Endodermal cell (in vitro differentiated cells): Measurements from ENCODE around the gene PLAGL2. TPM values are rescaled to one million over a fixed set of nuclear protein-coding genes. Genes with fewer than 3 reads are reported as not detected.

Source experiments
- DNase-seq: peaks from one replicate; pipeline ENCODE4 v3.0.0-alpha.2; 2017
- H3K27ac ChIP-seq: 2 replicates; pipeline ENCODE4 v1.5.1; 2013; ENCODE audit warnings: mild to moderate bottlenecking, low read depth, low read length, moderate library complexity
- H3K27me3 ChIP-seq: 2 replicates; pipeline ENCODE4 v1.6.1; 2013; ENCODE audit warnings: mild to moderate bottlenecking, low read length, moderate library complexity; ENCODE audit not compliant: insufficient read depth, control insufficient read depth, poor library complexity, severe bottlenecking
- H3K36me3 ChIP-seq: 2 replicates; pipeline ENCODE4 v1.7.0; 2013; ENCODE audit warnings: mild to moderate bottlenecking, low read length, moderate library complexity; ENCODE audit not compliant: control insufficient read depth, insufficient read depth
- H3K4me1 ChIP-seq: one replicate; pipeline ENCODE4 v1.7.0; 2013; ENCODE audit warnings: low read length; ENCODE audit not compliant: control insufficient read depth, insufficient read depth
- H3K4me3 ChIP-seq: 2 replicates; pipeline ENCODE4 v1.5.1; 2013; ENCODE audit warnings: mild to moderate bottlenecking, low read length, moderate library complexity
- H3K9ac ChIP-seq: 2 replicates; pipeline ENCODE4 v1.6.1; 2013; ENCODE audit warnings: mild to moderate bottlenecking, low read length, moderate library complexity; ENCODE audit not compliant: poor library complexity, severe bottlenecking; ENCODE audit errors: extremely low read depth
- H3K9me3 ChIP-seq: 2 replicates; pipeline ENCODE4 v1.6.1; 2013; ENCODE audit warnings: mild to moderate bottlenecking, low read length, moderate library complexity; ENCODE audit not compliant: control insufficient read depth
- H3K27ac Mint-ChIP-seq: 2 replicates; pipeline ENCODE4 v1.8.0; 2020; ENCODE audit warnings: mixed read lengths
- H3K27me3 Mint-ChIP-seq: 2 replicates; pipeline ENCODE4 v1.8.0; 2021; ENCODE audit warnings: mild to moderate bottlenecking, mixed read lengths; ENCODE audit not compliant: insufficient read depth
- H3K36me3 Mint-ChIP-seq: 2 replicates; pipeline ENCODE4 v1.8.0; 2020; ENCODE audit warnings: low read depth, mixed read lengths
- H3K4me1 Mint-ChIP-seq: 2 replicates; pipeline ENCODE4 v1.8.0; 2020; ENCODE audit warnings: mixed read lengths
- H3K4me3 Mint-ChIP-seq: 2 replicates; pipeline ENCODE4 v1.8.0; 2020; ENCODE audit warnings: mild to moderate bottlenecking, moderate library complexity, mixed read lengths
- H3K9me3 Mint-ChIP-seq: 2 replicates; pipeline ENCODE4 v1.8.0; 2020; ENCODE audit warnings: mild to moderate bottlenecking, mixed read lengths
- WGBS, 2 experiments: methylation state at CpG; one replicate each; pipeline versions ENCODE4 v1.1.5 to v1.1.7; 2013; ENCODE audit warnings: missing lambda C conversion rate in 2 of 2, mixed read lengths in 1 of 2; ENCODE audit not compliant: insufficient coverage in 1 of 2, insufficient read length in 1 of 2; 5-methylcytosine and 5-hydroxymethylcytosine counted together
- total RNA-seq, 2 donors: library from RNA; stranded (reverse); fragmentation: NEBNext Ultra II Directional in 1 of 2; extraction: Animal tissue kit (Norgen Biotek cat#: 25700) in 1 of 2; gene quantifications; 2 replicates in 1 of 2; 3 replicates in 1 of 2; pipeline ENCODE4 v1.2.1, GENCODE V29; 2021
- TF ChIP-seq, protein P1 (sequence below): fragments of 200-600 bp; sonication (generic); conservative IDR thresholded peaks from 2 replicates; pipeline ENCODE4 v1.5.0; 2021; ENCODE audit warnings: antibody characterized with exemption, mild to moderate bottlenecking

PLAGL2 gene
- total RNA-seq, 2 donors from 2014 or later, result 25.5 to 34.5 TPM

DNA sequence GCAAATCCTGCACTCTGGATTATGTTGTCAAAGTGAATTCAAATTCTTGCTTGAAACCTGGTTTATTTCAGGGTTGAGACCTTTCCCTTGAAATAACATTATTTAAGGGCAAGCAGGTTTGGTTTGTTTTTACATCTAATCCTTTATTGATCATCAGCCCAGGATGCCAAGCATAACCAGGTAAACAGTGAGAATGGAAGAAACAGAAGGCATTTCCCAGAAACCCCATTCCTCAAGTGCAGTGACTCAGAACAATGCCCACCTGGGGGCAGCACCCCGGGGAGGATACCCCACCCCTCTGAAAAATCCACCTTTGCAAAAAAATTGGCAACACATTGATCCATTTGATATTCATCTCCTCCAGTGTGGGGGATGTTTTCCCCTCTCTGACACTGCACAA, 32.7 kb upstream of the PLAGL2 start:
- no peaks in the 10 kb centered on the region for H3K27me3 ChIP-seq
- no peaks in the 10 kb centered on the region for H3K9me3 Mint-ChIP-seq
- TF ChIP-seq, protein P1, sequence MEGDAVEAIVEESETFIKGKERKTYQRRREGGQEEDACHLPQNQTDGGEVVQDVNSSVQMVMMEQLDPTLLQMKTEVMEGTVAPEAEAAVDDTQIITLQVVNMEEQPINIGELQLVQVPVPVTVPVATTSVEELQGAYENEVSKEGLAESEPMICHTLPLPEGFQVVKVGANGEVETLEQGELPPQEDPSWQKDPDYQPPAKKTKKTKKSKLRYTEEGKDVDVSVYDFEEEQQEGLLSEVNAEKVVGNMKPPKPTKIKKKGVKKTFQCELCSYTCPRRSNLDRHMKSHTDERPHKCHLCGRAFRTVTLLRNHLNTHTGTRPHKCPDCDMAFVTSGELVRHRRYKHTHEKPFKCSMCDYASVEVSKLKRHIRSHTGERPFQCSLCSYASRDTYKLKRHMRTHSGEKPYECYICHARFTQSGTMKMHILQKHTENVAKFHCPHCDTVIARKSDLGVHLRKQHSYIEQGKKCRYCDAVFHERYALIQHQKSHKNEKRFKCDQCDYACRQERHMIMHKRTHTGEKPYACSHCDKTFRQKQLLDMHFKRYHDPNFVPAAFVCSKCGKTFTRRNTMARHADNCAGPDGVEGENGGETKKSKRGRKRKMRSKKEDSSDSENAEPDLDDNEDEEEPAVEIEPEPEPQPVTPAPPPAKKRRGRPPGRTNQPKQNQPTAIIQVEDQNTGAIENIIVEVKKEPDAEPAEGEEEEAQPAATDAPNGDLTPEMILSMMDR, result peak; percentile 63
- peaks cover 18% of the 10 kb centered on the region for H3K36me3 ChIP-seq
- H3K4me1 Mint-ChIP-seq, result peaks cover 25% of the 10 kb centered on the region
- H3K36me3 Mint-ChIP-seq, result peaks cover 13% of the 10 kb centered on the region
- H3K27me3 Mint-ChIP-seq, result no peaks in the 10 kb centered on the region
- H3K27ac ChIP-seq, result no peak overlapping the region
- no peaks in the 10 kb centered on the region for H3K9me3 ChIP-seq
- DNase-seq, result no peak
- no peak overlapping the region for H3K4me3 Mint-ChIP-seq
- peaks cover 12% of the 10 kb centered on the region for H3K4me1 ChIP-seq
- no peak overlapping the region for H3K9ac ChIP-seq
- H3K27ac Mint-ChIP-seq, result no peak overlapping the region
- WGBS, 2 experiments, result 13% methylated on average over 1 of the region's 1 CpG; no CpG with 5 or more reads in 1 of the 2 experiments
- no peak overlapping the region for H3K4me3 ChIP-seq

DNA sequence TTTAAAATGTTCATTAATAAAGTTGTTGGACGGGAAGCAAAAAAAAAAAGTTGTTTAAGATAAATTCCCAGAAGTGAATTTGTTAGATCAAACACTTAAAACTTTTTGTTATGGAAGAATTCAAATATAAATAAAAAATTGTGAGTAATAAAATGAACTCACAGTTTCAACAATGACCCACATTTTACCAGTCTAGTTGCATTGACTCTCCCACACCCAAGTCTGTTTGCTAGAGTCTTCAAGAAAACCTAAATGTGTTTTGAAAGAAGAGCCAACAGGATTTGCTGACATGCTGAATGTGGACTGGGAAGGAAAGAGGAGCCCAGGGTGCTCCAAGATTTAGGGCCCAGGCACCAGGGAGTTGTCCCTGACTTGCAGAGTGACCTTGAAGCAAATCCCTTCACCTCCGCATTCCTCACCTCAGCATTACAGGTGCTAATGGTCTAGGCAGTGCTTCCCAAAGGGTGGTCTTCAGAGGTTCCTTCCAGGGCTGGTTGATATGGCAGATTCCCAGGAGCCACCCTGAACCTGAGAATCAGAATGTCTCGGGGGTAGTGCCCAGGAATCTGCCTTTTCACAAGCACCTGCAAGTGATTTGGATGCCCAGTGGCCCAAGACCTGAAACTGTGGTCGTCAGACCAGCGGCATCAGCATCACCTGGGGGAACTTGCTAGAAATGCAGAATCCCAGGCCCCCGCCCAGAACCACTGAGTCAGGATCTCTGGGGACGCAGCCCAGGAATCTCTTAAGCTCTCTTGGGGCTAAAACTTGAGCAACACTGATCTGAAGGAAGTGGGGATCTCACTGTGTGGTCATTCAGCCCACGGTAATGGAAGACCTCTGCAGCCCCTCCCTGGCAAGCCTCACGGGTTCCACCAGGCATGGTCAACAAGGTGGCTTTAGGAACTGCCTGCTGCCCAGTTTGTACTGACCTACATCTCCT, 31.2 kb upstream of the PLAGL2 start:
- peaks cover 29% of the 10 kb centered on the region for H3K36me3 ChIP-seq
- TF ChIP-seq, protein P1, result no peak
- no peak overlapping the region for H3K27ac ChIP-seq
- WGBS, 2 experiments, result 88 to 89% methylated on average over 6 to 9 of the region's 9 CpGs
- peaks cover 25% of the 10 kb centered on the region for H3K36me3 Mint-ChIP-seq
- peaks cover 12% of the 10 kb centered on the region for H3K4me1 ChIP-seq
- DNase-seq, result peak; percentile 82
- H3K4me3 Mint-ChIP-seq, result no peak overlapping the region
- no peaks in the 10 kb centered on the region for H3K9me3 Mint-ChIP-seq
- H3K27me3 ChIP-seq, result no peaks in the 10 kb centered on the region
- peak overlapping the region; percentile 46 for H3K27ac Mint-ChIP-seq
- no peaks in the 10 kb centered on the region for H3K27me3 Mint-ChIP-seq
- H3K9ac ChIP-seq, result no peak overlapping the region
- H3K9me3 ChIP-seq, result no peaks in the 10 kb centered on the region
- H3K4me1 Mint-ChIP-seq, result peaks cover 25% of the 10 kb centered on the region
- H3K4me3 ChIP-seq, result no peak overlapping the region

DNA sequence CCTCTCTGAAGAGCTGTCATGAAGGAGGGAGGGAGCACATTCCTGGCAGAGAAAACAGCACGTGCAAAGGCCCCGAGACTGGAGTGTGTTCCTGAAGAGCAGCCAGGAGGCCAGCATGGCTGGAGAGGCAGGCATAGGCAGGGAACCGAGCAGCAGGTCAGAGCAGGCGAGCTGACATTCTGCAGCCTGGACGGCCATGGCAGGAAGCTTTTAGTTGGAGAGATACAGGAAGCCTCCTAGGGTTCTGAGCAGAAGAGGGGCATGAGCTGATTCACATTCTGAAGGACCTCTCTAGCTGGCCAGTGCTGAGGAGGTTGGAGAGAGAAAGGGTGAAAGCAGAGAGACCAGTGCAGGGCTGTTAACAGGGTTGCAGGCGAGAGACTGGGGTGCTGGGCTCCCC, 29.9 kb upstream of the PLAGL2 start:
- no peaks in the 10 kb centered on the region for H3K27me3 Mint-ChIP-seq
- TF ChIP-seq, protein P1, result no peak
- no peak overlapping the region for H3K27ac ChIP-seq
- peaks cover 12% of the 10 kb centered on the region for H3K4me1 ChIP-seq
- peaks cover 38% of the 10 kb centered on the region for H3K36me3 Mint-ChIP-seq
- H3K4me3 ChIP-seq, result no peak overlapping the region
- H3K27me3 ChIP-seq, result no peaks in the 10 kb centered on the region
- H3K4me1 Mint-ChIP-seq, result peaks cover 25% of the 10 kb centered on the region
- 88 to 91% methylated on average over 5 to 6 of the region's 6 CpGs for WGBS, 2 experiments
- H3K36me3 ChIP-seq, result peaks cover 42% of the 10 kb centered on the region
- no peaks in the 10 kb centered on the region for H3K9me3 Mint-ChIP-seq
- no peak overlapping the region for H3K9ac ChIP-seq
- H3K27ac Mint-ChIP-seq, result peak overlapping the region; percentile 67
- H3K9me3 ChIP-seq, result no peaks in the 10 kb centered on the region
- DNase-seq, result no peak
- H3K4me3 Mint-ChIP-seq, result no peak overlapping the region
